ENCODE results near the gene DCLK1.

DCLK1 gene

DNA sequence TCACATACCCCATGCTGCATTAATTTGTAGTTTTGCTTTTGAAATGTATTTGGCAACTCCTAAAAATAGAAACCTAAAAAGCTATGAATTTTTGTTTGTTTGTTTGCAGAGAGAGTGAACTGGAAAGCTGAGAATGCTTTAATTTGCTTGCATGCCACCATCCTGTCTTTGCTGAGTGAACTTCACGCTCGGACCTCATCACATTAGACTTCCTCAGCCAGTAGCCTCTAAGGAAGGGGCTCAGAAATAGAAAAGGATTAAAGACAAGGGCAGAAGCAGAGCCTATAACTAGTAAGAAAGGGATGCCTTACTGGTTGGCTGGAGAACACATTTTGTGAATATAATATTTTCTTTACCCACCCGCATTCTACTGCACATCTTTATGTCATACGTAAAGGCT, 275.1 kb downstream of the DCLK1 start:
- DNase-seq: no peak

DNA sequence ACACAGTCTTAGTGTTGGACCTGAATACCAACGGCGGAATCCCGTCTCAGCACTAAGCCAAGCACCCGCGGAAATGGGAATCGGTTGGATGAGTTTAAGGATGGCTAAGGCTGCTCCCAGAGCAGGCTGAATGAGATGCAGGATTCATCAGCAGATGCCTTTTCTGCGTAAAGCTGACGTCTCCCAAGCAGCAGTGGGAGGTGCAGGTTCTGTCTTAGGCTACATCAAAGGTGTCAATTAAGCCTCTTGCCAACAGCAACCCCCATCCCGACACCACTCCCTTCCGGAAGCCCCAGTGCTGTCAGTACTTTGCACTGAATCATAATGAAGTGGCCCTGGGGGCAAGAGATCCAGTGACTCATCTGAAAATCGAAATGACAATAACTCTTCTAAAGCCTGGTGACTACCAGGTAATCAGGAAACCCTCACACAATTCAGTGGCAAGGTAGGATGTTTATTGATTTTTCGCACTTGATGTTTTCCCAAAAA, 275.6 kb downstream of the DCLK1 start:
- peak; percentile 57 for DNase-seq

DNA sequence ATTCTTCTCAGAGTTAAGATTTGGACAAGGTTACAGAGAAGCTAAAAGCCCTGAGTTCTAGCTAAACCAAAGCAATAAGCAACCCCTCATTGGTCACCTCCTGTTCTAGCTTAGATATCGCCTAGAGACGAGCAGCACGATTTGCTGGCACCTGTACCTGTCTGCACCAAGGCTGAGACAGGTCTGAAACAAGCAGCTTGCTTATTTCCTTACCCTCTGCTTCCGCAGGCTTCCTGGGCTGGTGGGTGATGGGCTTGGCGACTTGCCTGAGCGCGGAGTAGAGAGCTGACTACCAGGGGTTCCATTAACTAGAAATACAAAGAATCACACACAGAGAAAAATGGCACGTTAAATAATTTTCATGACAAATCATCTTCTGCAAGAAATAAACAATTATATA, 276.9 kb downstream of the DCLK1 start:
- DNase-seq: no peak

DNA sequence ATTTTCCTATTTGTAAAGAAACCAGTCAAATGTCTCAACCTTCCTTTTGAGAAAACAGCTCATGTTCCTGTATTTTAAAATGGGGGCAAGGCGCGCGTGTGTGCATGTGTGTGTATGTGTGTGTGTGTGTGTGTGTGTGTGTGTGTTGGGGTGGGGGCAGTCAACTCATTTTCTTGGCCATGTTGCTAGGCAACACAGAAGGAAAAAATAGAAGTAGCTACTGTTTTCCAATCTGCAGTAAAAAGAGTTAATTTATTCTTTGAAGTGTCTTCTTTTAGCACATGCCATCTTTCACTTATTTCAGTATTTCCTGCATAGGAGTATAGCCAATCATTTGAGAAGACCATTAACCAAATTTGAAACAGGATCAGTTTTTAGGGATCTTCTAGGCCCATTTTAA, 279.3 kb downstream of the DCLK1 start:
- DNase-seq: no peak

DNA sequence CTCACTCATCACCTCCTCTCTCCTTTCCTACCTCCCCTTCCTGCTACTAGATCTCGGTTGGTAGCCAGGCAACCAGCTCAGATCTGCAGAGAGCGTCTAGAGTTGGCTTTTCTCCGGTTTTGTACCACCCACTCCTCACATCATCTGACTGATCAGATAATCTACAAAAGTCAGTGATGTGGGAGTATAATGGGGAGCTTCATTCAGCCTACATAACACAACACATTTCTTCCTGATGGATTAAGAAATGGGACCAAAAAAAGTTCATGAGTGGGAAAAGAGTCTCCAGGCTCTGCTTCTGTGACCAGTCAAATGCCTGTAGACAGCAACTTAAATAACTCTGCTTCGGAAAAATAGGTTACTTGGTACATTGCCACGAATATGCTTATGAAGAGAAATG, 279.8 kb downstream of the DCLK1 start:
- no peak for DNase-seq

DNA sequence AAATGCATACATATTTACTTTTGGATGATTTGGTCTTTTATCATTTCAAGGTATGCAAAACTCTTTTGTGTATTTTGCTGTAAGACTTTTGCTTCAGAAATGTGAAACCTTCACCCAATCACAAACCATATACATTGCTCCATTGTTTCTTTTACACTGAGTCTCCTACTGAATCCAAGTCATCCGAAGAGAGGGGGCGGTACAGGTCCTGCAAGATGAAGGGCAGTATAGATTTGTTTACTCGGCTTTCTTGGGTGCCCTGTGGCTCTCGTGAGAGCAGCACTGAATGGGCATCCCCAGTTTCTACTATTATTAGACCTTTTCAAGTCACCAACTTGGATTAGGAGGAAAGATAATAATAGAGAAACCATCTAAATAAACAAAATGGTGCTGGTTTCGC, 280.6 kb downstream of the DCLK1 start:
- no peak for DNase-seq

DNA sequence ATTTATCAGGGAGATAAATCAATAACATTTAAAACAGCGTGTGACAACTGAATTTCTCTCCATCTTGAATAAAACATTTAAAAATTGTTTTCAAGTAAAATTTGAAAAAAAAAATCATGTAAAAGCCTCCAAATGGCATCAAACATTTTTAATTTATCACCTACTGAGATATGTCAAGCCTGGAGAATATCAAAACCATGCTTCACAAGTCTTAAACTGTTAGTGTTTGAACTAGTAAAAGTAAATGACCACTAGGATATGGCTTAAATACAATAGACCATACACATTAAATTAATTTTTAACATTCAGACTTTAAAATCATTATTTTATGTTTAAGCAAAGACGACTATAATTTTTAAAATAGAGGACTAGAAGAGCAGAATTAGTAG, 281.9 kb downstream of the DCLK1 start:
- no peak for DNase-seq

DNA sequence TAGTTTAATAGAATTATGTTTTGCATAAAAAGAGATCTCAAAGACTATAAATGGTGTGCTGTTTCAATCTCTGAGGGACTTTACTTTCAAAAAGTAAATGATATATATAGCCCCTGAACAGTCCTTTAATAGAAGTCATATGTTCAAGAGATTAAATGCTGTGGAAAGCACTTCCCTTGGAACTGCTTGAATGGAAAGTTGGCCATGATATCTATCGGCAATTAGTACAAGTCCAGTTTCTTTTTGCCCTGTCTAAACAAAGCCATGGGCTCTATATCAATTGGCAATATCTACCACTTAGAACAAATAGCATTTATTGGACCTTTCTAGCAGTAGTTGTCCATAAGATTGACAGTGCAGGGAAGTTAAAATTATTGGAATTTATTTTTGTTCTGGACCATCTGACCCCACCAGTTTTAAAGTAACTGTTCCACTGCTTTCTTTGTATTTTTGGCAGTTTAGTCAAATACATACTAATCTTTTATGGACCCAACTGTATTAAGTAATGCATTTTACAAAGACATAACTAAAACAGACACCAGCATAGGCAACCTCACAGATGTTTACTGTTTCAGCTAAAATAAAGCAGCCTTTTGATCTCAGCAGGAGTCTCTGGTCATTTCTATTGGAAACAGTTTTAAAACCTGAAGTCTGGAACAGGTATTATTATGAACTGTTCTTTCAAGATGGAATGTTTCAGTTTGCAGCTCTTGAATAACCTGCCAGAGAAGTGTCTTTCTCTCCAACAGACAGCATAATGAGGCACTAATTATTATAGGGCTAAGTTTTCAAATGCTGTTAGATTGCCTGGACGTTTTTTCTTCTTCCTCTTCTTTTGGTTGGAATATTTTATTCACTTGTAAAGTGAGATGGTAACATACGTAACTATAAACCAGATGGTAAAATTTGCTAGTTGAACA, 282.6 kb downstream of the DCLK1 start:
- peak; percentile 77 for DNase-seq

DNA sequence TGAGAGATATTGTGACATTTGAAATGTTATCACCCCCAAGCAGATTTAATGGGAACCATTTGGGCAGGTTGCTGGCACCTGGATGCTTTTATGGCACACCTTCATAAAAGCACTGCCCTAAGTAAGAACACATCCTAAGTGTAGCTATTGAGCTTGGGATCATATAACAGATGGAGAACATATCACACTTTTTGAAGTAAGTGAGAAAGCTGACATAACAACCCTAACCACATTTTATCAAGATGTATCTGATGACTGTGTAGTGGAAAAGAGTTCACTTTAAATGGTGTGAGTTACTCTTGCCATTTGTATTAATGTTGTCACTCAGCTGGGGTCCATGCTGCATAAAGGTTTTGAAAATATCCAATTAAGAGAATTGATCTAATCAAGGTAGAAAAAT, 287.9 kb downstream of the DCLK1 start:
- DNase-seq: no peak

DNA sequence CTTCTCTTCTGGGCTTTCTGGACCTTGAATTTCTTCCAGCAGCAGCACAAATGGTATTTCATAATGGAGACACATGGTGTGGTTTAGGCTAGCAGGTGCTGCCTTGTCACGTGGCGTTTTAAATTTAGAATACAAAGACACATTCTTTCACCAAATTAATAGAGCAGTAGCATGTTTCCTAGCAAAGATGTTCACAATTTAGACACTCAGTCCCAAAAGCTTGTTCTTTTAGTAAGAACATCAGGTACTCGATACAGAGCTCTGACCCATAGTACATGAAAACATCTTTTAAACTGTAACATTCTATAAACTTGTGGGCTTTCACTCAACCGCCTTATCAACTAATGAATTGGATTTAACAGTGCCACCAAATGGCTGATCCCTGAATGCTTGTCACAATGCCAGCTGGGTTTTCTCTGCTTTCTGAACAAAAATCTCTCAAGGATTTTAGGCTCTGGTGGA, 290.1 kb downstream of the DCLK1 start:
- peak; percentile 41 for DNase-seq

DNA sequence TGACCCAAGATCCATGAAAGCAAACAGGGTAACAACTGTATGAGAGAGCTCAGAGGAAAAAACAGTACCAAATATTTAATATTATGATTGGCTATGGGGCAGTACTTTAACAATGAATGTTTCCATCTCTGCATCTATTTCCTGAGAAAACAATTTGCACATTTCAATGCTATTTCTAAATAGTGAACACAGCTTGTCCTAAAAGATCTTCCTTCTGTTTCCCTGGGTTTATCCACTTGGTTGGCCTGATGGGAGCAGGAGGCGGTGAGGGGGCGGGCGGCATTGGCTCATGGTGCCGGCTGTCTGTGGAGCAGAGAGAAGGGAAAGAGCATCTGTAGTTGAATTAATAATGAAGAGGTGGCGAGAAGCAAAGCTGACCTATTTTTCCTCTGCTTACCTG, 291.4 kb downstream of the DCLK1 start:
- peak; percentile 38 for DNase-seq

DNA sequence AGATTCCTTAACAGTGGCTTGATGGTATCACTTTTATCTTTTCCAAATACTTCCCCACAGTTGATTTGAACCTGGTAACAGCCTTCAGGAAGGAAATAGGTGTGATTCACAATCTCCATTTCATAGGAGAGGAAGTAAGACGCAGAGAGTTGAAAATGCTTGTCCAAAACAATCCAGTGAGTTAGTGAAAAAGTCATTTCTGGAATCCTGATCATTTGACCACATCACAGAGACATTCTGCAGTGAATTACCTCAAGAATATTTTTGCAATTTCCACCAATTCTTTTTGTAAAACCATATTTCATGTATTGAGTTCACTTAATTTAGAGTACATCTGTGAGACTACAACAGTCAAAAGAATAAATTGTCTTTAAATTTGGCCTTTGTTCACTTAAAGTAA, 292.8 kb downstream of the DCLK1 start:
- no peak for DNase-seq

DNA sequence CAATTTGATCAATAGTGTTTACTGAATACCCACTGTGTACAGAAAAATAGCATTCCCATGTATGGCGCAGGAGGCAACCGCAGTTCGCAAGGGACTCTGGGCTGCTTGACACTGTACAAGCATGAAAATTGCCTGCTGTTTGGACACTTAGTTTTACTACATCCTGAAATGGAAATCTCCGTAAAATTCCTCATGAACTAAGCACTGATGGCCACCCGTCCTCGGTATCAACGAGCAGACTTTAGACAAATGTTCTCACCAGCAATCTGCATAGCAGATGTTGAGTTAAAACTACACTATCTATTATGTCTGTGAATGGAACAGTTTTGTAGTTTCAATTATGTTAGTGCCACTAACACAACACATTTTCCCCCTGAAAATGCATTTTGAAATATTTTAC, 294.7 kb downstream of the DCLK1 start:
- DNase-seq: no peak

DNA sequence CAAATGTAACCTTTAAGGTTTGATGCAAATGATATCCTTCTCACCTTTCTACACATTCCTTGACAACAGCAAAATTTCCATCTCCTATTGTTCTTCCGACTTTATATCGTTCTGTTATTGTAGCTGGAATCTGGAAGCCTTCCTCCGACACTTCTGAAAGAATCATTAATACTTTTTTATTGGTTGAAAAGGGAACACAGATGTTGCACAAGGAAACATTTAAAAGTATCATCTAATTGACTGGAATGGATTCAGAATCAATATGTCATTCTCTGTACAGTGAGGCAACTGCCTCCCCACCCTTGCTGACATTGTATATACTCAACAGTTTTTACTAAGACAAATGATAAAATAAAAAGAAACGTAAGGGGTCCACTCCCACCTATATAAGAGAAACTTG, 295.2 kb downstream of the DCLK1 start:
- DNase-seq: peak; percentile 47

DNA sequence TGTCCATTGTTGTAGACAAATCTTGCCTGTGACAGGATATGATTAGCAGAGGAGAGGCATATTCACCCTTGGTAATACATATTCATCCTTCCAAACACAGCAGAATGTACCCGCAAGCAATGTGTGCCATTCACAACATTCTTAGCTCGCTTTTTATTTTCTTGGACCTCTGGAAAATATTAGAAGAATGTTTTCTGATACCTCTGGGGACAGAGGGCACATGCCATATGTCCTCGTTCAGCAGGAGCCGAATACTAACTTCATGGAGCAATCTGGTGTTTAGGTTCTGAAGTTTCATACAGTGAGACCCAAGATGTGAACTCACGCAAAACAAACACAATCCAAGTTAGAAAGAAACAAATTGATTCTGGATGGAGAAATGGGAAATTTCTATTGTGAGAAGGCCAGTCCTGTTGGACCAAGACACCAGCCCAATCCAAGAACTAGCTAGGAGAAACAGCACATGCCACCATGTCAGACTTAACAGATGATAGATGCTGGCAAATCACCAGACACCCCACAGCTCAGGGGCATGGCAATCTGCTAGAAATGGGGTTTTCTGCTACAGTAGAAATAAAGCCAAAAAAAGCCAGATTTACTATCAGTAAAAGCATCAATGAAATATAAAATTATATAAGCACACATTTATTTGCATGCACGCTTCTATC, 297.4 kb downstream of the DCLK1 start:
- no peak for DNase-seq

DNA sequence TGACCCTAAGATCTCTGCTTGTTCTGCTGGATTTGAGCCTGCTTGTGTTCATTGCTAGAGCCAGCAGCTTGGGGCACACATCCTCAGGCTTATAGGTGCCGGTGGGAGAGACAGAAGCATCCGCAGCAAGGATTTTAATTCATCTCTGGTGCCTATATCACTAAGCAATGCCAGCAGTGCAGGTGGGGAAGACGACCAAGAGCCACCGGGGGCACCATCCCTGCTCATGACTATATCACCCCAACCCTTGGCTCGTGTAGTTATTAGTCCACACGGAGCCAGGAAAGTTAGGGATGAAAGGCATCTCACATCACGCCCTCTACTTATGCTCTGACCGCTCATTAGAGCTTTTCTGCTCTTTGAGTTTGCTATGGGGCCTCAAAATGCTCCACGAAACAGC, 298.2 kb downstream of the DCLK1 start:
- no peak for DNase-seq

DNA sequence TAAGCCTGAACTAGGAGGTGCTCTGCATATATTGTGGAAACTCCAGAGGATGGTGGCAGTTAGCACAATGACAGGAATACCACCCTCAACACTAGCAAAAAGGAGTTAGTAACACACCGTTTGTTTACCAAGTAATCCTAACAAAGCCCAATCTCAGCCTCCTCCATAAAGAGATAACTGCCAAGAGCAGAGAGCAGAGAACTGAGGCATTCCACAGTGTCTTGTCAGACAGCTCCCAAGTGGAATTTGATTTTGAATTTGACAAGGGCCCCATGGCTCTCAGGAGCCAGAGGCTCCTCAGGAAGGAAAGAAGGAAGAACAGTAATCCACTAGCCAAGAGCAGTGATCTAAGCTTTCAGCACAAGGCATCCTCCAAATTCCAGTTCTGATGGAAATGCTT, 298.6 kb downstream of the DCLK1 start:
- DNase-seq: no peak

DNA sequence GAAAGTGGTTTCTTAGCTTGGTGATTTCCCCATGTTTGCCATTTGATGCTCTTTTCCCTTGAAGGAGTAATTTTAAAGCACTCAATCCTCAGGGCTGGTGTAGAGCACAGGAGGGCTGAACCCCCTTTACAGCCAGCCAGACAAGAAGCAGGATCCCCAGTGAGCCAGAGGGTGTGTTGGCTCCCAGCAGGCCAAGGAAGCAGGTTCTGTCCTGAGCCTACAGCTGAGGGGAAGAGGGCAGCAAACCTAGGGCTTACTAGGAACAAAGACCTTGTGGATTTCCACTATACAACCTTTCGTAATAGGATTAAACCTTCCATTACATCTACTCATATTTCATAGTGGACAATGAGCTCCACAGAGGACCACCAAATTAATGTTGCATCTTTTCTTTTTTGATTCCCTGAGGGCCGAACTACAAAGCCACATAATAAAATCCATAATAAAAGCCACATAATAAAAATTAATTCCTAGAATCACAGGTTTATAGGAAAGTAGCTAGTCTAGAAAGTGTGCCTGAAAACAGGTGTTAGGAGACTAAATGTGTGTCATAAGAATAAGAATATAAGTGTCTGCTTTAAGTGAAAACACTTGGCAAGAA, 300.2 kb downstream of the DCLK1 start:
- no peak for DNase-seq

DNA sequence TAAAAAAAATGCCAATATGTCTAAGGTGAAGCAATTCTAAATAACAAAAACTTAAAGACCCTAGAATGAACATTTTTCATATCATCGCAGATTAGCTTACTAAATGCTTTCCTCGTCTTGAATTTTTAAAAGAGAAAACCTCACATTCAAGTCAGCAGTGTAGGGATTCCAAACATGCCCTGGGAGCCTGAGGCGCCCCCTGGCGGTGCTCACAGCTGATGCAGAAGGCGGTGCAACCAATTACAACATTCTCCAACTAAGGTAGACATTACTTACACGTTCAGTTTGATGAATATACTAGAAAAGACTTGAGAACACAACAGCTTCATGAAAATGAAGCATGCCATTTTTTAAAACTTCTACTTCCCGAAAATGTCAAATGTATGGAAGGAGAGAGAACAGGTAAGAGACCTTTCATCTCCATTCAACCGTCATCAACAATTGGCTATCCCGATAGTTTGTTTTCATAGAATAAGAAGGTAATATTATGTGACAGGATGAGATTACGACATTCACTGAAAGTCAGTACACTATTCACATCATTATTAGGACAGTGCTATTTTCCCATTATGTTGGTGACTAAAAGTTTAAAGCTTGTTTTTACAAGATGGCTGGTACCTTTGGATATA, 304.4 kb downstream of the DCLK1 start:
- no peak for DNase-seq

DNA sequence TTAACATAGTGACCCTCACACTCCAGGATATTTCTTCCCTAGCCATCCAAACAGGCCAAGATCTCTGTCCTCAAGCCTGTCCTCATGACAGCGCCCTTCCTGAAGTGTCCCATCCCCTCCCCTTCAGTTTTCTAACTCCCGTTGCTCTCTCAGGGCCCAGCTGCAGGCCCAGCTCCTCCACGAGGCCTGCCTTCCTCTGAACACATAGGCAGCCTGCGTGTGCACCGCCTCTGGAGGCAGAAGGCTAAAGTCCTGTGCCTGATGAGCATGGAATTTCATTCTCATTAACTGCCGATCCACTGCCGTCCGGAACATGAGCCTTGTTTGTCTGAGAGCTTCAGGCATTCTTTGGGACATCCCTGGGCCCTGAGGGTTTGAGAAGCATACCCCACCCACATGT, 306.4 kb downstream of the DCLK1 start:
- no peak for DNase-seq

DNA sequence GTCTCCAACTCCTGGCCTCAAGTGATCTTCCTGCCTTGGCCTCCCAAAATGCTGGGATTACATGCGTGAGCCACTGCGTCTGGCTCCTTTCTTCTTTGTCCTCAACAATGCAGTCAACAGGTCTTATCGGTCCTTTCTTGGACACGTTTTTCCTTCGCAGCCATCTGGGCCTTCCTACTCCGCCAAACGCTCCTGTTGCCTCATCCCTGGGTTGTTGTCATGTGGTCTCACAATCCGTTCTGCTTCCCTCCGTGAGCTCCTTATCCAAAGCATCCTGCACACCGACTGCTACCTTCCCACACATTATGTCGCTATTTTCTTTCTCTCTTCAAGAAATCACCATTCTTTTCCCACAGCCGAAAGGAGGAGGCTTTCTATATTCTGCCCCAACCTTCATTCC, 306.8 kb downstream of the DCLK1 start:
- no peak for DNase-seq

DNA sequence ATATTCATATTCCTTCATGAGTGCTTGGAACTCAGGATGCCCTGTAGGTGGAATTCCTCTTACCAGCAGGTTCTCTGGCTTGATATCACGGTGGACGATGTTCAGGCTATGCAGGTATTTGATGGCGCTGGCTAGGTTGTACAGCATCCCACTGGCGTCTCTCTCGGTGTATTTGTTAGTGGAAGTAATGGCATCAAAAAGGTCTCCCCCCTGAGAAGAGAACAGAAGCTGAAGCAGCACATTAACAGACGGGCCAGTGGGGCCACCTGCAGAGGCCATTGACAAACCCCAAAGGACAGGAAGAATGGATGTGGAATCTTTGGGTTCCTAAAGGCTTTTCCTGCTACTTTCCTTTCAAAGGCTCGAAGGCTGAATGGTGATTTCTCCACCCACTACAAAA, 308.5 kb downstream of the DCLK1 start:
- DNase-seq: no peak

DNA sequence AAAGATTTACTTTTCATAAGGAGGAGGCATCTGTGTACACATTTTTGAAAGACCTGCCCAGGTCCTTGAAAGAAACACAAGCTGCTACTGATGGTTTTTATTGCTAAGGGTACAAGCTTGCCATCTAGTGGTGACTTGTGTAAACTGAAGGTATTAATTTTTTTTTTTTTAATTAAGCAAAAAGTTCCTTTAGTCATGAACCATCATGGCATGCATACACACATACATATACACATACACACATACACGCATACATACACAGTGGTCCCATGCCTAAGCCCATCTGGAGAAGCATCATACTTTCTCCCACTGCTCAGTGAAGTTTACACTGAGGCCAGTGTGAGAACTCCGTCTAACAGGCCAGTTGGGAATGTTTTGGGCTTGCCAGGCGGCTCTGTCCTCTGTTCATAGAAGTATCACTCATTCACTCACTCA, 312.5 kb downstream of the DCLK1 start:
- DNase-seq: peak; percentile 79
